ENCODE results near the gene HMGB2.

HMGB2 gene

DNA sequence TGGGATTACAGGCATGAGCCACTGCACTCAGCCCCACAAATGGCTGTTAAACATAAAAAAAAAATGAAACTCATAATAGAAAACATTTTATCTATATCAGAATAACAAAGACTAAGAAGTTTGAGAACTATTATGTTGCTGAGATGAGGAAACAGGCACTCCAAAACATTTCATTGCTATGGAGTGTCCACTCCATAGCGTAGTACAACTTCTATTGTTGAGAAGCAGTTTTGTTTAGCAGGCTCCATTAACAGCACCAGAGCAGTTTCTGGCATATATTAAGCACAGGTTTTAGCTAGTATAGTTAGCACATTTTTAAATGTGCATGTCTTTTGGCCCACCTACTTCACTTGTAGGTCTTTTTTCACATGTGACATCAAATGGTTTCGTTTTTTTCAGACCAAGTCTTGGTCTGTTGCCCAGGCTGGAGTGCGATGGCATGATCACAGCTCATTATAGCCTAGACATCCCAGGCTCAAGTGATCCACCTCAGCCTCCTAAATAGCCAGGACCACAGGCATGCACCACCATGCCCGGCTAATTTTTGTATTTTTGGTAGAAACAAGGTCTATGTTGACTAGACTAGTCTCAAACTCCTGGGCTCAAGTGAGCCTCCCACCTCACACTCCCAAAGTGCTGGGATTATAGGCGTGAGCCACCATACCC, 5.8 kb downstream of the HMGB2 start:
- Histone ChIP-seq H3K36me3 (peaks cover 50 to 56% (median 53%) of the 10 kb centered on the region in 3 donors), H3K27ac (no peak overlapping the region), H3K9me3 (no peaks in the 10 kb centered on the region), H3K4me1 (peaks cover 0 to 32% (median 13%) of the 10 kb centered on the region in 4 donors), H3K27me3 (no peaks in the 10 kb centered on the region), H3K4me3 (no peak overlapping the region)
- intact Hi-C loops (cut with DNase I; ENCODE audit: low total_unique reads), result no loop called here
- no peak for DNase-seq
- TF ChIP-seq, protein P1, sequence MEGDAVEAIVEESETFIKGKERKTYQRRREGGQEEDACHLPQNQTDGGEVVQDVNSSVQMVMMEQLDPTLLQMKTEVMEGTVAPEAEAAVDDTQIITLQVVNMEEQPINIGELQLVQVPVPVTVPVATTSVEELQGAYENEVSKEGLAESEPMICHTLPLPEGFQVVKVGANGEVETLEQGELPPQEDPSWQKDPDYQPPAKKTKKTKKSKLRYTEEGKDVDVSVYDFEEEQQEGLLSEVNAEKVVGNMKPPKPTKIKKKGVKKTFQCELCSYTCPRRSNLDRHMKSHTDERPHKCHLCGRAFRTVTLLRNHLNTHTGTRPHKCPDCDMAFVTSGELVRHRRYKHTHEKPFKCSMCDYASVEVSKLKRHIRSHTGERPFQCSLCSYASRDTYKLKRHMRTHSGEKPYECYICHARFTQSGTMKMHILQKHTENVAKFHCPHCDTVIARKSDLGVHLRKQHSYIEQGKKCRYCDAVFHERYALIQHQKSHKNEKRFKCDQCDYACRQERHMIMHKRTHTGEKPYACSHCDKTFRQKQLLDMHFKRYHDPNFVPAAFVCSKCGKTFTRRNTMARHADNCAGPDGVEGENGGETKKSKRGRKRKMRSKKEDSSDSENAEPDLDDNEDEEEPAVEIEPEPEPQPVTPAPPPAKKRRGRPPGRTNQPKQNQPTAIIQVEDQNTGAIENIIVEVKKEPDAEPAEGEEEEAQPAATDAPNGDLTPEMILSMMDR (IDR thresholded peaks at IDR 0.05), result no peak

DNA sequence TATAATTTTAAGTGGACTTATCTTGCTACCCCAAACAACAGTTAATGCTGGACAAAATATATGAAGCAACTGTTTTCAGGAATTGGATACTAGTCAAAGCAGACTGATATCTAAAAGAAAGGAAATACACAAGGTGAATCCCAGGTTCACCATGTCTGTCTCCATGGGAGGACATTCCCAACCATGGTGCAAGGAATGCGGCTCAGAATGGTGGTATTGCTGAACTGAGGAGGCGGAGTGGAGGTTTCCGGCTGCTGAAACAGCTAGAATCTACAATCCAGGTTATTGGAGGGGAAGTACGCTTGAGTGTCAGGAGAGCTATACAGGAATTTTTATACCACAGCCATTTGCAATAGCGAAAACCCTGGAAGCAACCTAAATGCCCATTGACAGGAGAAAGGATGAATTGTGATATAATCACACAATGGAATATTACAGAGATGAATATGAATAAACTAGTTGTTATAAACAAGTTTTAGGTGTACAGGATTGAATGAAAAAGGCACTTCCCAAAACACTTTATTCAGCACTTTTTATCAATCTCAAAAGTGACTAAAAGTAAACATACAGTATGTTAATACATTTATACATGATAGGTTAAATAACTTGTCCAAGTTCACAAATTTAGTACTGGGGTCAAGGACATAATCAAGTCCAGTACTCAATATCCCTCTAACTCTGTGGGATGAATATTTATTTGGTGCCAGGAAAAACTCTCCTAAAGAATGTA, 9.0 kb downstream of the HMGB2 start:
- Histone ChIP-seq H3K4me1 (peaks cover 0 to 3% (median under 1%) of the 10 kb centered on the region in 4 donors), H3K27ac (no peak overlapping the region), H3K27me3 (no peaks in the 10 kb centered on the region), H3K4me3 (no peak overlapping the region), H3K36me3 (peaks cover 40 to 62% (median 46%) of the 10 kb centered on the region in 3 donors), H3K9me3 (no peaks in the 10 kb centered on the region)
- DNase-seq, result no peak
- TF ChIP-seq, protein P1 (IDR thresholded peaks at IDR 0.05), result no peak
- intact Hi-C loops (cut with DNase I; ENCODE audit: low total_unique reads), result no loop called here

DNA sequence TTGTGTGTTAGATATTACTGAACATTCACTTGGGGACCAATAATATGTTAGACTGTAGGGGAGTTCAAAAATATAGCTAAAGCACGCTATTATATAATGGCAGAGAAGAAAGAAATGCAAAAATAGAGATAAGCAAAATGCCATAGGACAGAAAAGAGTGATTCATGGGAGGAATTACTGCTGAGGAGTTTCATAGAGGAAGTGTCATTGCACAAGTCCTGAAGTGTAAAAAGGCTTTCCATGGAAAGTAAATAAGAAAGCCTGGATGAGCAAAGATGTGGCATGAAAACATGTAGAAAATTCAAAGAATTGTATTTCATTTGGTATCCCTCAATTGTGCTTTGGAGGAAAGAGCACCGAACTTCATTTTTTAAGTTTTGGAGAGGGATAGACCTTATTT, 14.5 kb downstream of the HMGB2 start:
- H3K27me3 ChIP-seq, result no peaks in the 10 kb centered on the region
- intact Hi-C loops (cut with DNase I; ENCODE audit: low total_unique reads), result loop anchor here (2.0 kb wide), 1 partner anchor 97 kb away; no protein-coding TSS in a partner anchor
- no peaks in the 10 kb centered on the region for H3K9me3 ChIP-seq
- H3K36me3 ChIP-seq, result peaks cover 6 to 47% (median 11%) of the 10 kb centered on the region in 3 donors
- no peak overlapping the region for H3K4me3 ChIP-seq
- DNase-seq, result no peak
- TF ChIP-seq, protein P1 (IDR thresholded peaks at IDR 0.05), result no peak
- H3K4me1 ChIP-seq, result no peaks in the 10 kb centered on the region
- H3K27ac ChIP-seq, result no peak overlapping the region

DNA sequence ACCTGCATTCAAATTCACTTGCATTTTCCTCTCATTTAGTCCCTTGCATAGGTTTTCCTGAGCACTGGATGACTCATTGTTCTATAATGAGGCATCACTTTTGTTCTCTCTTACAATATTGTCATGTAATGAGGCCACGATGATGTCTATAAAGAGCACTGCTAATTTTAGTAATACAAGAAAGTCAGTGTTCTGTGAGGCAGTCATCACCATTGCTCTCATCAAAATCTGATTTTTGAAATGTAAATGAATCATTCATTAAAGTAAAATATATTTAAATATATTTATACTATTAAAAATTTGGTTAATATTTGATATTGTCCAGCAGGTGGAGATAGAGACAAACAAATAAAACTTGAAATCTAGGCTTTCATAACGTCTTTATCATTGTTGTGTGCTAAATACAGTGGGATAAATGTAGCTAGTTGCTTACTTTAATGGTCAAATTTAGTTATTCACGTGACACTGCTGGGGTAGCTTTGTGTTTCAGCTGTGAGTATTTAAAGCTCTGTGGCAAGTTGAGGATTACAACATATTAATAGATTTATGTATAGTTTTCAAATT, 15.4 kb downstream of the HMGB2 start:
- Histone ChIP-seq H3K36me3 (peaks cover 11 to 55% (median 13%) of the 10 kb centered on the region in 3 donors), H3K4me3 (no peak overlapping the region), H3K27me3 (no peaks in the 10 kb centered on the region), H3K27ac (no peak overlapping the region), H3K4me1 (no peaks in the 10 kb centered on the region), H3K9me3 (no peaks in the 10 kb centered on the region)
- TF ChIP-seq, protein P1 (IDR thresholded peaks at IDR 0.05), result peak; percentile 37 to 44
- no peak for DNase-seq
- intact Hi-C loops (cut with DNase I; ENCODE audit: low total_unique reads), result loop anchor here (2.0 kb wide), 1 partner anchor 98 kb away; no protein-coding TSS in a partner anchor

DNA sequence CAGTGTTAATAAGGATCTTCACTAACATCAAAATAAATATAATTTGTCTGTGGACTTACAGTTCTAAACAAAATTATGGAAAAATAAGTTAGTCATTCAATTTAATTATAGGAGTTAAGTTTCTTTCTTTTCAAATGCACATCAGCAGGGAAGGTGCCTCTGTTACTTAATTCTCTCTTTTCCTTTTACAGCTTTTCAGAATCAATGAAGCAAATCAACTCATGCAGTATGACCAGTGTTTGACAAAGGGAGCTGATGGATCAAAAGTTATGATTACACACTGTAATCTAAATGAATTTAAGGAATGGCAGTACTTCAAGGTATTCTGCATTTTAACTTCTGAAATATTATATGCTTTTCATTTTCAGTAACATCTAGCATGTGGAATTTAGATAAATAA, 15.9 kb downstream of the HMGB2 start:
- H3K27ac ChIP-seq, result no peak overlapping the region
- no peak overlapping the region for H3K4me3 ChIP-seq
- intact Hi-C loops (cut with DNase I; ENCODE audit: low total_unique reads), result loop anchor here (2.0 kb wide), 1 partner anchor 99 kb away; no protein-coding TSS in a partner anchor
- no peaks in the 10 kb centered on the region for H3K27me3 ChIP-seq
- H3K9me3 ChIP-seq, result no peaks in the 10 kb centered on the region
- DNase-seq, result no peak
- peaks cover 11 to 55% (median 13%) of the 10 kb centered on the region in 3 donors for H3K36me3 ChIP-seq
- TF ChIP-seq, protein P1 (IDR thresholded peaks at IDR 0.05), result no peak
- H3K4me1 ChIP-seq, result no peaks in the 10 kb centered on the region

All from tibial artery (tissue), 4 donors.